IPS-15b (cell line): ENCODE measurements around the gene GAS2L1.
"Not testable (repeated sequence)": the region's sequence is repeated elsewhere in the genome, so short reads cannot be mapped to it uniquely, and the experiment has no call there.

ENCODE experiments used
- H3K27me3 ChIP-seq: one replicate; pipeline ENCODE4 v1.6.1; 2013; ENCODE audit warnings: low read length; ENCODE audit not compliant: control insufficient read depth, insufficient read depth
- H3K36me3 ChIP-seq: one replicate; pipeline ENCODE4 v1.6.1; 2013; ENCODE audit warnings: low read length; ENCODE audit not compliant: control insufficient read depth, insufficient read depth
- H3K4me1 ChIP-seq: one replicate; pipeline ENCODE4 v1.6.1; 2013; ENCODE audit warnings: mild to moderate bottlenecking, low read length; ENCODE audit not compliant: control insufficient read depth, insufficient read depth
- H3K4me3 ChIP-seq: one replicate; pipeline ENCODE4 v1.5.1; 2013; ENCODE audit warnings: low read depth, low read length
- H3K9ac ChIP-seq: one replicate; pipeline ENCODE4 v1.6.1; 2013; ENCODE audit warnings: low read depth, mild to moderate bottlenecking, low read length
- H3K9me3 ChIP-seq: one replicate; pipeline ENCODE4 v1.6.1; 2013; ENCODE audit warnings: mild to moderate bottlenecking, low read length; ENCODE audit not compliant: control insufficient read depth, insufficient read depth

Gene GAS2L1

GRCh38 chr22:29342177-29342576, 35.7 kb downstream of the GAS2L1 start:
- Histone ChIP-seq H3K9me3 (no peaks in the 10 kb centered on the region), H3K27me3 (no peaks in the 10 kb centered on the region), H3K4me3 (no peak overlapping the region), H3K4me1 (no peaks in the 10 kb centered on the region), H3K36me3 (peaks cover 66% of the 10 kb centered on the region), H3K9ac (no peak overlapping the region)

DNA sequence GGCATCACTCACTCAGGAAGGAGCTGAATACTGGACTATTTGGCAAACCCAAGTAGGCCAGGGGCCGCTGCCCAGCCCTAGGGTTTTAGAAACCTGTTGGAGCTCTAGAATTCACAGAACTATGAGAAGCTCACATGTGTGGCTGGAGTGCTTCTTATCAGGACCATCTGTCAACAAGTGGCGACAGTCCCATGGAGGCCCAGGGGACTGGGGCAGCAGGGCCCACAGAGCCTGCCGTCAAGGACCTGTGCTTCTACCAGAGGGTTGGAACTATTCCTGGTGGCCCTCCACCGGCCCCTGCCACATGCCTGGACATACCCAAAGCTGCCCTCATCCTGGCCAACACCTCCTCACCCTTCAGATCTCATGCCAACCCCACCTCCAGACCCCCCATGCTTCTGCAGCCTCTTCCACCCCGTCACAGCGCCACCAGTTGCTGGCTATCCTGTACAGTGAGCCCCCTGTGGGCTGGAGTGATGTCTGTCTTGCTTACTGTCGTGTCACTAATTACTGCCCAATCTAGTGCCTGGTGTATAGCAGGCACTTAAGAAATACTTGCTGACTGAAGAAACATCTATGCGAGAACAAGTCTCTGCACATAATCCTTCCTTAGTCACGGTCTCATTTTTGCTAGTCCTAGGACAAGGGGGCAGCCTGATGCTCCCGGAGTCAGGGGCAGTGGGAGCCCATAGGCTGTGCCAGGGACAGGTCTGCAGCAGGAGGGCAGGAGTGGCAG, 36.3 kb downstream of the GAS2L1 start:
- H3K4me1 ChIP-seq, result no peaks in the 10 kb centered on the region
- no peak overlapping the region for H3K4me3 ChIP-seq
- H3K36me3 ChIP-seq, result peaks cover 61% of the 10 kb centered on the region
- H3K9ac ChIP-seq, result no peak overlapping the region
- H3K9me3 ChIP-seq, result no peaks in the 10 kb centered on the region
- no peaks in the 10 kb centered on the region for H3K27me3 ChIP-seq

DNA sequence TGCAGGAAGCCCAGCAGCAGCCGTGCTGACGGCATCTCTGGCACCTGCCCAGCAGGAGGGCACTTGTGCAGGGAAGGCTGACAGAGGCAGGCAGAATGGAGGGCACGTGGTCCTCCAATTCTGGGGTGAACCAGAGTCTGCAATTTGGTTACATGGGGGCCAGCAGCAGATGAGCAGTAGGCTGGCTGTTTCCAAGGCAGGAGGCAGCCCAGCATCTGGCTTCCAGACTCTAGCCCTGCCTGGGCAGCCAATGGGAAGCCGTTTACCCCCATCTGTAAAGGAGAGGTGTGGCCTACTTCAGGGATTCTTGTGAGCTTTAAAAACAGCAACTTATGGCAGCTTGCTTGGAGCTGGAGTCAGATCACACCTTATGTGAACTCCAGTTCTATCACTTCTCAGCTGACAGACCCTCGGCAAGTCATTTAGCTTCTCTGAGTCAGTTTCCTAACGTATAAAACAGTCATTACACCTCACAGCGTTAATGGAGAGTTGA, 36.9 kb downstream of the GAS2L1 start:
- H3K9ac ChIP-seq, result no peak overlapping the region
- H3K4me1 ChIP-seq, result no peaks in the 10 kb centered on the region
- H3K9me3 ChIP-seq, result no peaks in the 10 kb centered on the region
- no peaks in the 10 kb centered on the region for H3K27me3 ChIP-seq
- no peak overlapping the region for H3K4me3 ChIP-seq
- peaks cover 66% of the 10 kb centered on the region for H3K36me3 ChIP-seq

- Histone ChIP-seq H3K27me3 (no peaks in the 10 kb centered on the region), H3K4me3 (no peak overlapping the region), H3K9me3 (no peaks in the 10 kb centered on the region), H3K4me1 (no peaks in the 10 kb centered on the region), H3K9ac (no peak overlapping the region), H3K36me3 (peaks cover 63% of the 10 kb centered on the region)
Measured at GRCh38 chr22:29344137-29344536, 37.7 kb downstream of the GAS2L1 start.

DNA sequence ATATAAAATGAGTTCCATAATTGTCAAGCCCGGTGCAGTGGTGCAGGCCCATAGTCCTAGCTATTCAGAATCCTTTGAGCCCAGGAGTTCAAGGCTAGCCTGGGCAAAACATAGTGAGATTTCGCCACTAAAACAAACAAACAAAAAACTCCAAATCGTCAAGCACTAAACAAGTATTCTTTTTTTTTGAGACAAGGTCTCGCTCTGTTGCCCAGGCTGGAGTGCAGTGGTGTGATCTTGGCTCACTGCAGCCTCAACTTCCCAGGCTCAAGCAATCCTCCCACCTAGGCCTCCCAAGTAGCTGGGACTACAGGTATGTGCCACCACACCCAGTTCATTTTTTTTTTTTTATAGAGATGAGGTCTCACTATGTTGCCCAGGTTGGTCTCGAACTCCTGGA, 38.4 kb downstream of the GAS2L1 start:
- H3K4me1 ChIP-seq, H3K27me3 ChIP-seq, H3K9me3 ChIP-seq, H3K9ac ChIP-seq, H3K4me3 ChIP-seq: not testable (repeated sequence)
- H3K36me3 ChIP-seq, result peaks cover 63% of the 10 kb centered on the region

DNA sequence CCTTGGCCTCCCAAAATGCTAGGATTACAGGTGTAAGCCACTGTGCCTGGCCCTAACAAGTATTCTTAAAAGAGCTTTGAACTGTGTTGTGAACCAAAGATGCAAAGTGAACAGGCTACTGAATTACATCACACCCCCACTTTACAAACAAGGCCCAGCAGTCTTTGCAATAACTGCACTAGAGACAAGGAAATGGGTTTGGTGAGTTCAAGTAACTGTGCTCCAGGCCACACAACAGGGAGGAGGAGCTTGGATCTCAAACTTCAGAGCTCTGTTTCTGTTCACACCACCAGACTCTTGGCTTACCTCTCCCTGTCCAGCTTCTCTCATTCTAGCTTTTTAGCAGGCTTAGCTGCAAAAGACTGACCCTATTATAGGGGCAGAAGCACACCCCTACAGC, 39.5 kb downstream of the GAS2L1 start:
- Histone ChIP-seq H3K9me3 (no peaks in the 10 kb centered on the region), H3K4me3 (no peak overlapping the region), H3K27me3 (no peaks in the 10 kb centered on the region), H3K4me1 (no peaks in the 10 kb centered on the region), H3K36me3 (peaks cover 64% of the 10 kb centered on the region), H3K9ac (no peak overlapping the region)

DNA sequence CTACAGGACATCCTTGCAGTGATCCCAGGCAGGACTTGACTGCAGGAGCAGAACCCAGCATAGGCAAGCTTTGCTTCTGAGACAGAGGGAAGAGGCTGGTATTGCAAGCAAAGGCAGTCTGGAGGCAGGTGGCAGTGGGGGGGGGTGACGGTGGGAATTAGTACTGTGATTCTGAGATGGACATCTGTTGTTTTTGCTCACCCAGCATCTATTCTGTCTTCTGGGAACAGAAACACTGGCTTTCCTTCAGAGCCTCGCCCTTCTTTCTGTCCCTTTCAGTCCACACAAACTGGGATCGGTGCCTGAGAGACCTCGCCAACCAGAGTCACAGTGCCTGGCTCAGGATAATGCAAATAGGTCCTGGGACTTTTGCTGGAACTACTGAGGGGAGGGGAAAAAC, 40.2 kb downstream of the GAS2L1 start:
- Histone ChIP-seq H3K36me3 (peaks cover 63% of the 10 kb centered on the region), H3K9ac (no peak overlapping the region), H3K27me3 (no peaks in the 10 kb centered on the region), H3K4me1 (no peaks in the 10 kb centered on the region), H3K4me3 (no peak overlapping the region), H3K9me3 (no peaks in the 10 kb centered on the region)

DNA sequence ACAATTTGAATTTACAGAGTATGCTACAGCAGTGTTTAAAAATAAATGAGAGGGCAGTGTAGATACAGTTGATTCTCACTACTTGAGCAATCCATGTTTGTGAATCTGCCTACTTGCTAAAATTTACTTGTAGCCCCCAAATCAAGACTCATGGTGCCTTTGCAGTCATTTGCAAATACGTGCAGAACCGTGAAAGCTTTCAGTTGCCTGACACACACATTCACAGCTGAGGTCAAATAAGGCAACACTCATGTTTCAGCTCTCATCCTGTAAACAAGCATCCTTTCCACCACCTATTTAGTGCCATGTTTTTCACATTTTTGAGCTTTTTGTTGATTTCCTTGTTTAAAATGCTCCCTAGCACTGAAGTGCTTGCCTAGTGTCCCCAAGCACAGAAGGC, 41.6 kb downstream of the GAS2L1 start:
- Histone ChIP-seq H3K36me3 (peaks cover 67% of the 10 kb centered on the region), H3K4me1 (no peaks in the 10 kb centered on the region), H3K9ac (no peak overlapping the region), H3K4me3 (no peak overlapping the region), H3K27me3 (no peaks in the 10 kb centered on the region), H3K9me3 (no peaks in the 10 kb centered on the region)

- Histone ChIP-seq H3K36me3 (peaks cover 61% of the 10 kb centered on the region), H3K27me3 (no peaks in the 10 kb centered on the region), H3K9me3 (no peaks in the 10 kb centered on the region), H3K9ac (no peak overlapping the region), H3K4me3 (no peak overlapping the region), H3K4me1 (no peaks in the 10 kb centered on the region)
Measured at GRCh38 chr22:29348956-29349355, 42.5 kb downstream of the GAS2L1 start.

GRCh38 chr22:29351042-29351441, 44.6 kb downstream of the GAS2L1 start:
- Histone ChIP-seq H3K27me3 (no peaks in the 10 kb centered on the region), H3K4me3 (no peak overlapping the region), H3K9me3 (no peaks in the 10 kb centered on the region), H3K9ac (no peak overlapping the region), H3K36me3 (peaks cover 72% of the 10 kb centered on the region), H3K4me1 (no peaks in the 10 kb centered on the region)

DNA sequence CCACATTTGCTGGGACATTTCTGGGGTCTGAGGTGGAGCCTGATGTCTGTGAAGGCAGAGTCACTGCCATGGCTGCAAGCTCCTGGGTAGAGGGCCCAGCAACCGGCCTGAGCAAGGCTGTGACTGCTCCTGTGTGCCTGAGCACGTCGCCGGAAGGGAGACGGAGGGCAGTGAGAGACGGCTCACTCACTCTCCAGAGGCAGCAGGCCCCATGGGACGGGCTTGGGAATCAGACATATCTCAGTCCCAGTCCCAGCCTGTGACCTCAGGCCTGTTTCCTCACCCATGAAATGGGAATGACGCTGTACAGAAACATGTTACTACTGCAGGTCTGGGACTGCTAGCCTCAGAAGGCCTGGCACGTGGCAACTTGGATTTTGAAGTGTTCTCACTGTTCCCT, 45.4 kb downstream of the GAS2L1 start:
- peaks cover 74% of the 10 kb centered on the region for H3K36me3 ChIP-seq
- no peak overlapping the region for H3K4me3 ChIP-seq

DNA sequence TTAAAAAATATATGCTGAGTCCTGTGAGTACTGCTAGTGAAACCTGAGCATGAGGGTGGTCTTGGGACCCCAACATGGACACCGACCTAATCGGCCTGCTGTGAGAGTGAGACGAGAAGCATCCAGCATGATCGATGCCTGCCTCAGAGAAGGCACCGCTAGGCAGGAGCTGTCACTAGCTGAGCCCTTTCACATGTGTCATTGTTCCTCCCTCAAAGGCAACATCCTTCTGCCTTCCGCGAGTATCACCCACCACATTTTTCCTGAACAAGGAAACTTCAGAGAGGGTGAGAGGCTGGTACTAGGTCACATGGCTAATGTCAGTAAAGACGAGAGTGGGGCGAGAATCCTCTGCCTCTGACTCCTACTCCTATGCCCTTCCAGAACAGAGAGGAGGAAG, 46.3 kb downstream of the GAS2L1 start:
- peaks cover 74% of the 10 kb centered on the region for H3K36me3 ChIP-seq

More for the DNA sequence above, 45.4 kb downstream of the GAS2L1 start:
- no peaks in the 10 kb centered on the region for H3K9me3 ChIP-seq
- H3K9ac ChIP-seq, result no peak overlapping the region
- H3K4me1 ChIP-seq, result no peaks in the 10 kb centered on the region
- no peaks in the 10 kb centered on the region for H3K27me3 ChIP-seq

More for the DNA sequence above, 46.3 kb downstream of the GAS2L1 start:
- Histone ChIP-seq H3K27me3 (no peaks in the 10 kb centered on the region), H3K4me1 (no peaks in the 10 kb centered on the region), H3K9ac (no peak overlapping the region), H3K4me3 (no peak overlapping the region), H3K9me3 (no peaks in the 10 kb centered on the region)
